ENCODE data around the gene DNASE2. TPM values are rescaled to one million over a fixed set of nuclear protein-coding genes. Genes with fewer than 3 reads are reported as not detected.
"Not testable (repeated sequence)": the region's sequence is repeated elsewhere in the genome, so short reads cannot be mapped to it uniquely, and the experiment has no call there.

Gene DNASE2
- total RNA-seq, 2 donors from 2014 or later: 29.0 to 33.5 TPM

DNA sequence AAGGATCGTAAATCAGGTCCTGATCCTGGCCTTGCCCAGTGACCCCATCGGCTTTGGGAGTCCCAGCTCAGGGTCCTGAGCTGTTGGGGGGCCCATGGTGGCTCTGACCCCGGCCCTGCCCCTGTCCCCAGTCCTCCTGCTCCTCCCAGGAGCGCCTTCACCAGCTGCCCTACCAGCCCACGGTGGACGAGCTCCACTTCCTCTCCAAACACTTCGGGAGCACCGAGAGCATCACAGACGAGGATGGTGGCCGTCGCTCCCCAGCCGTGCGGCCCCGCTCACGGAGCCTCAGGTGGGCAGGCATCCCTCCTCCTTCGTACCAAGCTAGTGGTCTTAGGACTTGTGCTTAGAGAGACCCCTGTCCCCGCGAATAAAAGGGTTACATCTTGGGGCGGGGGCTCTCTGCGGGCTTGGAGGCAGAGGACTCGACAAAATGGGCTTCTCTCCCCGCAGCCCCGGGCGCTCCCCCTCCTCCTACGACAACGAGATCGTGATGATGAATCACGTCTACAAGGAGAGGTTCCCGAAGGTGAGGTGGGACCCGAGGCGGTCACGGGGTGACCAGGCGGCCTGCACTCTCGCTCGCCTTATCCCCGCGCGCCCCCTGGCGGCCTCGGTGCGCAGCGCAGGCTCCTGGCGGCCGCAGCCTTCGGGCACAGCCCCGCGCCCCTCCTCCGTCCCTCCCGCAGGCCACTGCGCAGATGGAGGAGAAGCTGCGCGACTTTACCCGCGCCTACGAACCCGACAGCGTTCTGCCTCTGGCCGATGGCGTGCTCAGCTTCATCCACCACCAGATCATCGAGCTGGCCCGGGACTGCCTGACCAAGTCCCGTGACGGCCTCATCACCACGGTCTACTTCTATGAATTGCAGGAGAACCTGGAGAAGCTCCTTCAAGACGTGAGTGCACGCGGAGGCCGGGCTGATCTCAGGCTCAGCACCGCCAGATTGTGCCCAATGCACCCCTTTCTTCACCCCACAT is 33.8 kb downstream of the DNASE2 start:
- Histone ChIP-seq H3K9me3 (no peaks in the 10 kb centered on the region), H3K27ac (no peak overlapping the region), H3K4me3 (no peak overlapping the region), H3K9ac (ENCODE audit: low read depth in 2 of 2, low read length in 2 of 2) (peak overlapping the region in 1 of 2 donors; percentile 28), H3K36me3 (no peaks in the 10 kb centered on the region), H3K4me1 (no peaks in the 10 kb centered on the region), H3K27me3 (no peaks in the 10 kb centered on the region)
- TF ChIP-seq, protein P1, sequence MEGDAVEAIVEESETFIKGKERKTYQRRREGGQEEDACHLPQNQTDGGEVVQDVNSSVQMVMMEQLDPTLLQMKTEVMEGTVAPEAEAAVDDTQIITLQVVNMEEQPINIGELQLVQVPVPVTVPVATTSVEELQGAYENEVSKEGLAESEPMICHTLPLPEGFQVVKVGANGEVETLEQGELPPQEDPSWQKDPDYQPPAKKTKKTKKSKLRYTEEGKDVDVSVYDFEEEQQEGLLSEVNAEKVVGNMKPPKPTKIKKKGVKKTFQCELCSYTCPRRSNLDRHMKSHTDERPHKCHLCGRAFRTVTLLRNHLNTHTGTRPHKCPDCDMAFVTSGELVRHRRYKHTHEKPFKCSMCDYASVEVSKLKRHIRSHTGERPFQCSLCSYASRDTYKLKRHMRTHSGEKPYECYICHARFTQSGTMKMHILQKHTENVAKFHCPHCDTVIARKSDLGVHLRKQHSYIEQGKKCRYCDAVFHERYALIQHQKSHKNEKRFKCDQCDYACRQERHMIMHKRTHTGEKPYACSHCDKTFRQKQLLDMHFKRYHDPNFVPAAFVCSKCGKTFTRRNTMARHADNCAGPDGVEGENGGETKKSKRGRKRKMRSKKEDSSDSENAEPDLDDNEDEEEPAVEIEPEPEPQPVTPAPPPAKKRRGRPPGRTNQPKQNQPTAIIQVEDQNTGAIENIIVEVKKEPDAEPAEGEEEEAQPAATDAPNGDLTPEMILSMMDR (IDR thresholded peaks at IDR 0.05): peak; percentile 99
- intact Hi-C loops (cut with DNase I): loop anchor here (2.0 kb wide), 1 partner anchor 85 kb away; no protein-coding TSS in a partner anchor
- DNase-seq: peak; percentile 86

DNA sequence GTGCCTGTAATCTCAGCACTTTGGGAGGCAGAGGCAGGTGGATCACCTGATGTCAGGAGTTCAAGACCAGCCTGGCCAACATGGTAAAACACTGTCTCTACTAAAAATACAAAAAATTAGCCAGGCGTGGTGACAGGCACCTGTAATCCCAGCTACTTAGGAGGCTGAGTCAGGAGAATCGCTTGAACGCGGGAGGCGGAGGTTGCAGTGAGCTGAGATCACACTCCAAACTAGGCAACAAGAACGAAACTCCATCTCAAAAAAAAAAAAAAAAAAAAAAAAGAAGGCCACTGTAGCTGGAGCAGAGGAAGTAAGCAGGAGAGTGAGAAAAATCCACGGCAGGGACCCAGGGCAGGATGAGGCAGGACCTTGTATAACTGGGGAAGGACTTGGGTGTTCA is 34.6 kb downstream of the DNASE2 start:
- H3K27ac ChIP-seq; H3K4me3 ChIP-seq; H3K36me3 ChIP-seq; H3K4me1 ChIP-seq; H3K9ac ChIP-seq (ENCODE audit: low read depth in 2 of 2, low read length in 2 of 2); DNase-seq; H3K27me3 ChIP-seq; H3K9me3 ChIP-seq: not testable (repeated sequence)
- intact Hi-C loops (cut with DNase I): loop anchor here (2.0 kb wide), 1 partner anchor 84 kb away; no protein-coding TSS in a partner anchor

DNA sequence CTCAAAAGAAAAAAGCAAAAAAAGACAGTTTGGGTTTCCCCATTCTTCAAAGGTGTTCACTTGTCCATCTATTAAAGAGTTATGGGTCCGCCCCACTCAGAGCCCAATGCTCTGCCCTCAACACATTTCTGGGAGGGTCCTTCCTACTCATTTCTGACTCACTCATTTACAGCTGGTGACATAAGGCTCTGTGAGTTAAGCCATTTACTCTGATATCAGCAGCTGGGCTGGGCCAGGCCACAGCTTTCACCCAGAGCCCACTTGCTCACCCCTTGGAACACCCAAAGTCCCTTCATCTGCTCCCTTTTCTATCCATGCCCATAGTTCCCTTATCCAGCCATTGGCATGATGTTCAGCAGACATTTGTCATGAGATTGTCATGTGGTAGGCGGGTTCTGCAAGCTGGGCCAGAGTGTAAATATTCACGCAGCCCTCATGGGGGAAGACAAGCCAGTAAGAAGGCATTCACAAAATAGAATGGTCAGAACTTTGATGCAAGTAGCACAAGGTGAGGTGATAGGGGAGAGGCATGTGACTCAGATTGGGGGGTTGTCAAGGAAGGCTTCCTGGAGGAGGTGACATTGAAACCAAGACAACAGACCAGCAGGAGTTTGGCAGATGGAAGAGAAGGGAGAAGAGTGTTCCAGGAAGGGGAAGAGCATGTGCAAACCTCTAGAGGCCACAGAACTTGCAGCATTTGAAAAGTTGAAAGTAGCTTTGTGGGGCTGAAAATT is 37.1 kb downstream of the DNASE2 start:
- TF ChIP-seq, protein P1 (IDR thresholded peaks at IDR 0.05): no peak
- no peaks in the 10 kb centered on the region for H3K36me3 ChIP-seq
- H3K27me3 ChIP-seq: peaks cover 7% of the 10 kb centered on the region
- H3K9ac ChIP-seq (ENCODE audit: low read depth in 2 of 2, low read length in 2 of 2): no peak overlapping the region
- no peaks in the 10 kb centered on the region for H3K4me1 ChIP-seq
- DNase-seq: no peak
- no peaks in the 10 kb centered on the region for H3K9me3 ChIP-seq
- H3K4me3 ChIP-seq: no peak overlapping the region
- no peak overlapping the region for H3K27ac ChIP-seq
- intact Hi-C loops (cut with DNase I): no loop called here

DNA sequence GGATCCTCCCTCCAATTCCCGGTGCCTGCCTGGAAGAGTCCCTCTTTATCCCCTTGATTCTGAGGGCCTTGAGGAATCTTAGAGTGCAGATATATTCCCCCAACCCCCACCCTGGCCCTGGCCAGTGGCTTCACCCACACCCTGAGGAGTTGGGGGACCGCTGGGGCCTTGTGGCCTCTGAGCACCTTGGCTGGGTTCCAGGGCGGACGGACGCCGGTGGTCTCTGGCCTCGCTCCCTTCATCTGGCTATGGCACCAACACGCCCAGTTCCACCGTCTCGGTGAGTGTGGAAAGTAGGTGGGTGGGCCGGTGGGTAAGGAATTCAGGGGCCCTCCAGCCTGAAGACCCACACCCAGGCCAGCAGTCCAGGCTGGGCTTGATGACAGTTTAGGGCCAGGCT is 37.9 kb downstream of the DNASE2 start:
- Histone ChIP-seq H3K27me3 (peaks cover 15% of the 10 kb centered on the region), H3K27ac (no peak overlapping the region), H3K36me3 (no peaks in the 10 kb centered on the region), H3K4me1 (no peaks in the 10 kb centered on the region), H3K9me3 (no peaks in the 10 kb centered on the region), H3K9ac (ENCODE audit: low read depth in 2 of 2, low read length in 2 of 2) (no peak overlapping the region), H3K4me3 (no peak overlapping the region)
- intact Hi-C loops (cut with DNase I): no loop called here
- DNase-seq: no peak
- TF ChIP-seq, protein P1 (IDR thresholded peaks at IDR 0.05): no peak

DNA sequence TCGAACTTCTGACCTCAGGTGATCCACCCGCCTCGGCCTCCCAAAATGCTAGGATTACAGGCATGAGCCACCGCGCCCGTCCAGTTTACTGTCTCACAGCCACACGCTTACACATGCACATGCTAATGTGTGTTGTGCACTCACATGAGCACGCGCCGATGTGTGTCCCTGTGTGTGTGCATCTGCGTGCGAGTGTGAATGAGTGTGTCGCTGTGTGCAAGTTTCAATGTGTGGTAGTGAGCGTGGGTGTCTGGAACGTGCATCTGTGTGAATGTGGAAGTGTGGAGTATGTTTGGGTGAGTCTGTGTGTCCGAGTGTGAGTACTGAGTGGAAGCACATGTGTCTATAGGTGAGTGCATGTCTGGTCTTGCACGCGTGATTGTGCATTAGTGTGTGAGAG is 38.7 kb downstream of the DNASE2 start:
- no peaks in the 10 kb centered on the region for H3K36me3 ChIP-seq
- no peak overlapping the region for H3K9ac ChIP-seq (ENCODE audit: low read depth in 2 of 2, low read length in 2 of 2)
- H3K9me3 ChIP-seq: no peaks in the 10 kb centered on the region
- no peak overlapping the region for H3K4me3 ChIP-seq
- no peak overlapping the region for H3K27ac ChIP-seq
- H3K4me1 ChIP-seq: no peaks in the 10 kb centered on the region
- peaks cover 22% of the 10 kb centered on the region for H3K27me3 ChIP-seq
- DNase-seq: no peak
- intact Hi-C loops (cut with DNase I): no loop called here
- TF ChIP-seq, protein P1 (IDR thresholded peaks at IDR 0.05): no peak
